Measurements from ENCODE around the gene DLGAP1.

DLGAP1 gene

DNA sequence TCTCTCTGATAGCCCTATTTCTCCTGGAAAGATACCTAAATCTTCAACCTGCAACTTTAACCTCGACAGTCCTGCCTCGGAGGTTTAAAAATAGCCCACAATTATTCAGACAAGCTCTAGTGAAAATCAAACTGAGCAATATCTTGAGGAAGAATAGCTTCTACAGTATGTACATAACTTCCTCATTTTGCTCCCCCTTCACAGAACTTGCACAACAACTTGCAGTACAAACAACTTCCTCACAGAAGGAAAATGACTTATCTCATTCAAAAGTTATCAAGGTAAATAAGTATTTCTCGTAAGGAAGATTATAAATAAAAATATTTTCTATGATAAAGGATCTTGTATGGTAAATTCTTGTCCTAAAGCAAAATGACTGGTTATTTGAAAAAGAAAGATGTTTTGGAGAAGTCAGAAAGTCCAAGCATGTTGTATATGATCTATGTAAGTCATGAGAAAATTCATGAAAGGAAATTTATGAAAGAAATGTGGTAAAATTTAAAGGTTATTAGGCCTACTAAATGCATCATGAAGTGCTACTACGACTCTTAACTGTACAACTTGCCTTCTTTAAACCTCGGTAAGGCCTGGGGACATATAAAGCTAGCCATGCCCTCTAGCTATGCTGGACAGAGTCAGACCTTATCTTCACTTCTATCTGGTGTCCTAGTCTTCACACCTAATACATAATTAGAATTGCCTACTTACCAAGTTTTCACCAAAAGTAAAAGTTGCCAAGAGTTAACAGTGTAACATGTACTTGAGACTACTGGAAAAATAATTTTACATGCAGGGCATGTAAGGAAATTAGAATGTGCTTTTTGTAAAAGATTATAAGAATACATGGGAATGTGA is 394.5 kb downstream of the DLGAP1 start:
- TF ChIP-seq TCF12 (IDR thresholded peaks at IDR 0.05; ENCODE audit: low read depth) (no peak), YY1 (IDR thresholded peaks at IDR 0.05; ENCODE audit: low read depth) (no peak), CEBPB (IDR thresholded peaks at IDR 0.05) (no peak), EGR1 (IDR thresholded peaks at IDR 0.05) (no peak), RAD21 (IDR thresholded peaks at IDR 0.05; ENCODE audit: low read depth) (no peak), TEAD4 (IDR thresholded peaks at IDR 0.05) (no peak), ZBTB7A (IDR thresholded peaks at IDR 0.05; ENCODE audit: low read depth) (no peak), EP300 (IDR thresholded peaks at IDR 0.05; ENCODE audit: borderline replicate concordance) (no peak), FOXM1 (IDR thresholded peaks at IDR 0.05; ENCODE audit: borderline replicate concordance, low read depth) (no peak), NFIC (IDR thresholded peaks at IDR 0.05) (no peak), CREB1 (IDR thresholded peaks at IDR 0.05; ENCODE audit: low read depth) (no peak), TAF1 (IDR thresholded peaks at IDR 0.05; ENCODE audit: low read depth) (no peak)
- TF ChIP-seq, protein P1, sequence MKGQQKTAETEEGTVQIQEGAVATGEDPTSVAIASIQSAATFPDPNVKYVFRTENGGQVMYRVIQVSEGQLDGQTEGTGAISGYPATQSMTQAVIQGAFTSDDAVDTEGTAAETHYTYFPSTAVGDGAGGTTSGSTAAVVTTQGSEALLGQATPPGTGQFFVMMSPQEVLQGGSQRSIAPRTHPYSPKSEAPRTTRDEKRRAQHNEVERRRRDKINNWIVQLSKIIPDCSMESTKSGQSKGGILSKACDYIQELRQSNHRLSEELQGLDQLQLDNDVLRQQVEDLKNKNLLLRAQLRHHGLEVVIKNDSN (IDR thresholded peaks at IDR 0.05) = no peak
- TF ChIP-seq, protein P2, sequence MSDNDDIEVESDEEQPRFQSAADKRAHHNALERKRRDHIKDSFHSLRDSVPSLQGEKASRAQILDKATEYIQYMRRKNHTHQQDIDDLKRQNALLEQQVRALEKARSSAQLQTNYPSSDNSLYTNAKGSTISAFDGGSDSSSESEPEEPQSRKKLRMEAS (IDR thresholded peaks at IDR 0.05) = no peak
- TF ChIP-seq, protein P3, sequence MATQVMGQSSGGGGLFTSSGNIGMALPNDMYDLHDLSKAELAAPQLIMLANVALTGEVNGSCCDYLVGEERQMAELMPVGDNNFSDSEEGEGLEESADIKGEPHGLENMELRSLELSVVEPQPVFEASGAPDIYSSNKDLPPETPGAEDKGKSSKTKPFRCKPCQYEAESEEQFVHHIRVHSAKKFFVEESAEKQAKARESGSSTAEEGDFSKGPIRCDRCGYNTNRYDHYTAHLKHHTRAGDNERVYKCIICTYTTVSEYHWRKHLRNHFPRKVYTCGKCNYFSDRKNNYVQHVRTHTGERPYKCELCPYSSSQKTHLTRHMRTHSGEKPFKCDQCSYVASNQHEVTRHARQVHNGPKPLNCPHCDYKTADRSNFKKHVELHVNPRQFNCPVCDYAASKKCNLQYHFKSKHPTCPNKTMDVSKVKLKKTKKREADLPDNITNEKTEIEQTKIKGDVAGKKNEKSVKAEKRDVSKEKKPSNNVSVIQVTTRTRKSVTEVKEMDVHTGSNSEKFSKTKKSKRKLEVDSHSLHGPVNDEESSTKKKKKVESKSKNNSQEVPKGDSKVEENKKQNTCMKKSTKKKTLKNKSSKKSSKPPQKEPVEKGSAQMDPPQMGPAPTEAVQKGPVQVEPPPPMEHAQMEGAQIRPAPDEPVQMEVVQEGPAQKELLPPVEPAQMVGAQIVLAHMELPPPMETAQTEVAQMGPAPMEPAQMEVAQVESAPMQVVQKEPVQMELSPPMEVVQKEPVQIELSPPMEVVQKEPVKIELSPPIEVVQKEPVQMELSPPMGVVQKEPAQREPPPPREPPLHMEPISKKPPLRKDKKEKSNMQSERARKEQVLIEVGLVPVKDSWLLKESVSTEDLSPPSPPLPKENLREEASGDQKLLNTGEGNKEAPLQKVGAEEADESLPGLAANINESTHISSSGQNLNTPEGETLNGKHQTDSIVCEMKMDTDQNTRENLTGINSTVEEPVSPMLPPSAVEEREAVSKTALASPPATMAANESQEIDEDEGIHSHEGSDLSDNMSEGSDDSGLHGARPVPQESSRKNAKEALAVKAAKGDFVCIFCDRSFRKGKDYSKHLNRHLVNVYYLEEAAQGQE (IDR thresholded peaks at IDR 0.05; ENCODE audit: low read depth) = no peak

DNA sequence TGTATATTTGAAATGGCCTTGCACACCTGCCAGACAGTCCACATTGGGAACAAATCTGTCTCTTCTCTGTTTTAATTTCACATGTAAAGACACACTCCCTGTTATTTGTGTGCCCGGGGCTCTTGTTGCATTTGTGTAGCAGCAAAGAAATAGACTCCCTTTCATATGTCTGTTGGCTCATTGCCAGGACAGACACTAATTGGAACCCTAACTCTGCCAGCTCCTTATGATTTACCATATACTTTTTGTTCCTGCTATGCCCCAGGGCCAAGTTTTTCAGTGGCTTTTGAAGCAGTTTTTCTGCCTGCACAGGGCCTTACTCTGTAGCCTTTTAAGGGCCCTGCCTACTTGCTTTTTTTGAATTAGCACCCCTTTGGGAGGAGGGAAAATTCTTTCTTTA is 396.9 kb downstream of the DLGAP1 start:
- no peak for TF ChIP-seq YY1 (IDR thresholded peaks at IDR 0.05; ENCODE audit: low read depth)

DNA sequence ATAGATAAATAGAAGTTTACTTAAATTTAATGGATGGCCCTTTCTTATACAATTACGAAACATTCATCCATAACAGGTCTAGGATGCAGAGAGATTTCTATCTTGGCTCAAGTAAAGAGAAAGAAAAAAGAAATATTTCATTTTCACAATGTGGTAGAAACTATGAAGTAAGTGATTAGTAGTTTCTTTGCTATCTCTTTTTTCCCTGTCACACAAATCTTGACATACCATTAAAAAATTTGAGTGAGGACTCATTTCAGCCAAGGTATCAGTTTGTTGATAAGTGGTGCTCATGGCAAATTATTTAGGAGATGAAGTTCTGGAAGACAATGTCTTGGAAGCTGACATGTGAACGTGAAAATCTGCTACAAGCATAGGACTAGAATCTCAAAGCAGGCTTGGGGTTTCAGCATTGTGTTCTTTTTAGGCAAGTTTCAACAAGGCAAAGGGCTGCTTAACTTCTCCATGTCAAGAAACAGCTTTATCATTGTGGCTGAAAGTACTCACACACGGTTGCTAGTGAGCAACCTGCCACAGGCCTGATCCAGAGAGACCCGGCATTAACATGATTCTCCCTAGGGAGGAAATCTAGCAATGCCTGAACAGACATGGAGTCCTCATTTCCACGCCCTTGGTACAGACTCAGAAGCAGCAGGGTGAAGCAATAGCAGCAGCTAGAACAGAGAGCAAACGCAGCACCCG is 414.6 kb downstream of the DLGAP1 start:
- no peak for TF ChIP-seq EGR1 (IDR thresholded peaks at IDR 0.05)
- no peak for TF ChIP-seq EP300 (IDR thresholded peaks at IDR 0.05; ENCODE audit: borderline replicate concordance)
- no peak for TF ChIP-seq TCF12 (IDR thresholded peaks at IDR 0.05; ENCODE audit: low read depth)
- TF ChIP-seq YY1 (IDR thresholded peaks at IDR 0.05; ENCODE audit: low read depth) = no peak
- TF ChIP-seq TAF1 (IDR thresholded peaks at IDR 0.05; ENCODE audit: low read depth) = no peak
- no peak for TF ChIP-seq NFIC (IDR thresholded peaks at IDR 0.05)
- TF ChIP-seq, protein P3 (IDR thresholded peaks at IDR 0.05; ENCODE audit: low read depth) = no peak
- TF ChIP-seq, protein P1 (IDR thresholded peaks at IDR 0.05) = no peak
- no peak for TF ChIP-seq CEBPB (IDR thresholded peaks at IDR 0.05)
- no peak for TF ChIP-seq FOXM1 (IDR thresholded peaks at IDR 0.05; ENCODE audit: borderline replicate concordance, low read depth)
- no peak for TF ChIP-seq RAD21 (IDR thresholded peaks at IDR 0.05; ENCODE audit: low read depth)
- no peak for TF ChIP-seq CREB1 (IDR thresholded peaks at IDR 0.05; ENCODE audit: low read depth)
- TF ChIP-seq ZBTB7A (IDR thresholded peaks at IDR 0.05; ENCODE audit: low read depth) = no peak
- TF ChIP-seq, protein P2 (IDR thresholded peaks at IDR 0.05) = no peak

DNA sequence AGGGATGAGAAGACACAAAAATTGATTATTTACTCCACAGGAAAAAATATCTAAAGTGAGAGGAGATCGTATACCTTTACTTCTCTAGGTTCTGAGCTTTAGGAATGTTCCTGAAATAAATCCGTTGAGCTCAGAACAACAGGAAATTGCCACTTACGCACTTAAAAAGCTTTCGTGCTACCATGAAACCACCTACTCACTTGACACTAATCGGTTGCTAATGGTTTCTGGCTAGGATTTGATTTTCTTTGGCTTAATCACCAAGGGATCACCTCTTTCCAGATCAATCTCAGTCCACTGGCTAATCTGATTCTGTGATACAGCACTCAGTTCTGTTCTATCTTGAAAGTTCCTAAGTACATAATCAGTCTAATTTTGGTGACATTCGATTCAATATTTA is 419.6 kb downstream of the DLGAP1 start:
- TF ChIP-seq, protein P1 (IDR thresholded peaks at IDR 0.05) = no peak
- TF ChIP-seq TAF1 (IDR thresholded peaks at IDR 0.05; ENCODE audit: low read depth) = no peak
- no peak for TF ChIP-seq NFIC (IDR thresholded peaks at IDR 0.05)

DNA sequence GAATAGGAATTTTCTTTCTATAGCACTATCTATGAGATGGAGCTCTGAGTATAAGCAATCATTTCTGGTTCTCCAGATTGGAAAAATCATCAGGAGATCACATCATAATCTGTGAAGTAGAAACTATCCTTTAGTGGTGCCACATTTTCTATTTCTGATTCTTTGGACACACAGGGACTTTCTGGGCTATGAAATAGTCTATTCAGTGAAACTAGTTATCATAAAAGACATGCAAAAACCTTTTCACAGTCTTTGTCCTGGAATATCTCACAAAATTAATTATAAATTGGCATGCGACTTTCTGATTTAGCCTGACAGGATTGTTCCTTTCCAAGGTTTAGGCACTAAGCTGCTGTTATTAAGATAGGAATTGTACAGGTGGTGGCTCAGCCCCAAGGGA is 428.6 kb downstream of the DLGAP1 start:
- no peak for TF ChIP-seq FOXM1 (IDR thresholded peaks at IDR 0.05; ENCODE audit: borderline replicate concordance, low read depth)

Measured in Ishikawa (cell line).